ENCODE measurements around the gene IGFL3.

Gene IGFL3

GRCh38 chr19:46142294-46142693 lies 17.8 kb upstream of the IGFL3 start:
- H3K9ac ChIP-seq (ENCODE audit: low read length), result no peak overlapping the region
- peaks cover 4% of the 10 kb centered on the region for H3K27me3 ChIP-seq (ENCODE audit: control insufficient read depth, insufficient read depth, low read length)
- no peaks in the 10 kb centered on the region for H3K36me3 ChIP-seq (ENCODE audit: control insufficient read depth, insufficient read depth, low read length)
- no peaks in the 10 kb centered on the region for H3K9me3 ChIP-seq (ENCODE audit: control insufficient read depth, low read length)
- no peak overlapping the region for H3K4me3 ChIP-seq (ENCODE audit: low read length)
- no peaks in the 10 kb centered on the region for H3K4me1 ChIP-seq (ENCODE audit: control insufficient read depth, insufficient read depth, low read length)

GRCh38 chr19:46141421-46141820 lies 16.9 kb upstream of the IGFL3 start:
- Histone ChIP-seq H3K36me3 (ENCODE audit: control insufficient read depth, insufficient read depth, low read length) (no peaks in the 10 kb centered on the region), H3K4me3 (ENCODE audit: low read length) (no peak overlapping the region), H3K27me3 (ENCODE audit: control insufficient read depth, insufficient read depth, low read length) (no peaks in the 10 kb centered on the region), H3K4me1 (ENCODE audit: control insufficient read depth, insufficient read depth, low read length) (no peaks in the 10 kb centered on the region), H3K9ac (ENCODE audit: low read length) (no peak overlapping the region), H3K9me3 (ENCODE audit: control insufficient read depth, low read length) (no peaks in the 10 kb centered on the region)

- H3K4me3 ChIP-seq (ENCODE audit: low read length), result no peak overlapping the region
- H3K4me1 ChIP-seq (ENCODE audit: control insufficient read depth, insufficient read depth, low read length), result peaks cover 12% of the 10 kb centered on the region
- H3K36me3 ChIP-seq (ENCODE audit: control insufficient read depth, insufficient read depth, low read length), result no peaks in the 10 kb centered on the region
- no peaks in the 10 kb centered on the region for H3K27me3 ChIP-seq (ENCODE audit: control insufficient read depth, insufficient read depth, low read length)
- H3K9me3 ChIP-seq (ENCODE audit: control insufficient read depth, low read length), result no peaks in the 10 kb centered on the region
- no peak overlapping the region for H3K9ac ChIP-seq (ENCODE audit: low read length)
These were observed 13.5 kb upstream of the IGFL3 start for GRCh38 chr19:46137915-46138473.

- H3K4me1 ChIP-seq (ENCODE audit: control insufficient read depth, insufficient read depth, low read length), result peaks cover 15% of the 10 kb centered on the region
- H3K27me3 ChIP-seq (ENCODE audit: control insufficient read depth, insufficient read depth, low read length), result no peaks in the 10 kb centered on the region
- H3K9me3 ChIP-seq (ENCODE audit: control insufficient read depth, low read length), result no peaks in the 10 kb centered on the region
- no peak overlapping the region for H3K9ac ChIP-seq (ENCODE audit: low read length)
- no peak overlapping the region for H3K4me3 ChIP-seq (ENCODE audit: low read length)
- no peaks in the 10 kb centered on the region for H3K36me3 ChIP-seq (ENCODE audit: control insufficient read depth, insufficient read depth, low read length)
These were observed 10.0 kb upstream of the IGFL3 start for GRCh38 chr19:46134527-46134926.

GRCh38 chr19:46133777-46134241 lies 9.3 kb upstream of the IGFL3 start:
- H3K9ac ChIP-seq (ENCODE audit: low read length), result peak overlapping the region; percentile 24
- no peaks in the 10 kb centered on the region for H3K9me3 ChIP-seq (ENCODE audit: control insufficient read depth, low read length)
- no peaks in the 10 kb centered on the region for H3K27me3 ChIP-seq (ENCODE audit: control insufficient read depth, insufficient read depth, low read length)

GRCh38 chr19:46133101-46133627 lies 8.7 kb upstream of the IGFL3 start:
- Histone ChIP-seq H3K9me3 (ENCODE audit: control insufficient read depth, low read length) (no peaks in the 10 kb centered on the region), H3K9ac (ENCODE audit: low read length) (no peak overlapping the region), H3K4me1 (ENCODE audit: control insufficient read depth, insufficient read depth, low read length) (peaks cover 15% of the 10 kb centered on the region), H3K4me3 (ENCODE audit: low read length) (peak overlapping the region; percentile 1), H3K27me3 (ENCODE audit: control insufficient read depth, insufficient read depth, low read length) (no peaks in the 10 kb centered on the region), H3K36me3 (ENCODE audit: control insufficient read depth, insufficient read depth, low read length) (no peaks in the 10 kb centered on the region)

More at GRCh38 chr19:46133777-46134241, 9.3 kb upstream of the IGFL3 start:
- H3K4me3 ChIP-seq (ENCODE audit: low read length), result no peak overlapping the region
- H3K36me3 ChIP-seq (ENCODE audit: control insufficient read depth, insufficient read depth, low read length), result no peaks in the 10 kb centered on the region
- peaks cover 15% of the 10 kb centered on the region for H3K4me1 ChIP-seq (ENCODE audit: control insufficient read depth, insufficient read depth, low read length)

GRCh38 chr19:46132508-46133100 lies 8.1 kb upstream of the IGFL3 start:
- H3K9ac ChIP-seq (ENCODE audit: low read length), result peak overlapping the region; percentile 38

GRCh38 chr19:46131485-46132143 lies 7.1 kb upstream of the IGFL3 start:
- Histone ChIP-seq H3K9me3 (ENCODE audit: control insufficient read depth, low read length) (no peaks in the 10 kb centered on the region), H3K4me1 (ENCODE audit: control insufficient read depth, insufficient read depth, low read length) (peaks cover 15% of the 10 kb centered on the region), H3K4me3 (ENCODE audit: low read length) (no peak overlapping the region), H3K36me3 (ENCODE audit: control insufficient read depth, insufficient read depth, low read length) (no peaks in the 10 kb centered on the region), H3K27me3 (ENCODE audit: control insufficient read depth, insufficient read depth, low read length) (no peaks in the 10 kb centered on the region), H3K9ac (ENCODE audit: low read length) (peak overlapping the region; percentile 38)

More at GRCh38 chr19:46132508-46133100, 8.1 kb upstream of the IGFL3 start:
- Histone ChIP-seq H3K4me1 (ENCODE audit: control insufficient read depth, insufficient read depth, low read length) (peaks cover 15% of the 10 kb centered on the region), H3K4me3 (ENCODE audit: low read length) (peak overlapping the region; percentile 1), H3K27me3 (ENCODE audit: control insufficient read depth, insufficient read depth, low read length) (no peaks in the 10 kb centered on the region), H3K36me3 (ENCODE audit: control insufficient read depth, insufficient read depth, low read length) (no peaks in the 10 kb centered on the region), H3K9me3 (ENCODE audit: control insufficient read depth, low read length) (no peaks in the 10 kb centered on the region)

GRCh38 chr19:46126086-46126580 lies 1.6 kb upstream of the IGFL3 start:
- Histone ChIP-seq H3K27me3 (ENCODE audit: control insufficient read depth, insufficient read depth, low read length) (peaks cover 3% of the 10 kb centered on the region), H3K9me3 (ENCODE audit: control insufficient read depth, low read length) (no peaks in the 10 kb centered on the region), H3K9ac (ENCODE audit: low read length) (no peak overlapping the region), H3K4me3 (ENCODE audit: low read length) (no peak overlapping the region), H3K4me1 (ENCODE audit: control insufficient read depth, insufficient read depth, low read length) (no peaks in the 10 kb centered on the region), H3K36me3 (ENCODE audit: control insufficient read depth, insufficient read depth, low read length) (no peaks in the 10 kb centered on the region)

- no peaks in the 10 kb centered on the region for H3K36me3 ChIP-seq (ENCODE audit: control insufficient read depth, insufficient read depth, low read length)
- no peaks in the 10 kb centered on the region for H3K4me1 ChIP-seq (ENCODE audit: control insufficient read depth, insufficient read depth, low read length)
- no peak overlapping the region for H3K4me3 ChIP-seq (ENCODE audit: low read length)
- no peak overlapping the region for H3K9ac ChIP-seq (ENCODE audit: low read length)
- H3K9me3 ChIP-seq (ENCODE audit: control insufficient read depth, low read length), result no peaks in the 10 kb centered on the region
- peaks cover 3% of the 10 kb centered on the region for H3K27me3 ChIP-seq (ENCODE audit: control insufficient read depth, insufficient read depth, low read length)
These were observed 959 bp upstream of the IGFL3 start for GRCh38 chr19:46125447-46125846.

GRCh38 chr19:46118136-46118535 lies 6.4 kb downstream of the IGFL3 start:
- Histone ChIP-seq H3K27me3 (ENCODE audit: control insufficient read depth, insufficient read depth, low read length) (peaks cover 4% of the 10 kb centered on the region), H3K4me1 (ENCODE audit: control insufficient read depth, insufficient read depth, low read length) (no peaks in the 10 kb centered on the region), H3K36me3 (ENCODE audit: control insufficient read depth, insufficient read depth, low read length) (no peaks in the 10 kb centered on the region), H3K9ac (ENCODE audit: low read length) (no peak overlapping the region), H3K4me3 (ENCODE audit: low read length) (no peak overlapping the region), H3K9me3 (ENCODE audit: control insufficient read depth, low read length) (no peaks in the 10 kb centered on the region)

GRCh38 chr19:46116121-46116520 lies 8.4 kb downstream of the IGFL3 start:
- H3K27me3 ChIP-seq (ENCODE audit: control insufficient read depth, insufficient read depth, low read length), result peaks cover 4% of the 10 kb centered on the region
- no peak overlapping the region for H3K9ac ChIP-seq (ENCODE audit: low read length)
- no peak overlapping the region for H3K4me3 ChIP-seq (ENCODE audit: low read length)
- H3K36me3 ChIP-seq (ENCODE audit: control insufficient read depth, insufficient read depth, low read length), result no peaks in the 10 kb centered on the region
- no peaks in the 10 kb centered on the region for H3K9me3 ChIP-seq (ENCODE audit: control insufficient read depth, low read length)
- H3K4me1 ChIP-seq (ENCODE audit: control insufficient read depth, insufficient read depth, low read length), result no peaks in the 10 kb centered on the region

Measured in mucosa of stomach (tissue), 1 donor.